ENCODE measurements around the gene ACADSB. TPM values are rescaled to one million over a fixed set of nuclear protein-coding genes. Genes with fewer than 3 reads are reported as not detected.

Gene ACADSB
- total RNA-seq (2022; extraction: Qiagen RNA extraction; ENCODE audit: low read depth) = 4.2 to 8.8 TPM (median 6.3 TPM) in 5 replicates

DNA sequence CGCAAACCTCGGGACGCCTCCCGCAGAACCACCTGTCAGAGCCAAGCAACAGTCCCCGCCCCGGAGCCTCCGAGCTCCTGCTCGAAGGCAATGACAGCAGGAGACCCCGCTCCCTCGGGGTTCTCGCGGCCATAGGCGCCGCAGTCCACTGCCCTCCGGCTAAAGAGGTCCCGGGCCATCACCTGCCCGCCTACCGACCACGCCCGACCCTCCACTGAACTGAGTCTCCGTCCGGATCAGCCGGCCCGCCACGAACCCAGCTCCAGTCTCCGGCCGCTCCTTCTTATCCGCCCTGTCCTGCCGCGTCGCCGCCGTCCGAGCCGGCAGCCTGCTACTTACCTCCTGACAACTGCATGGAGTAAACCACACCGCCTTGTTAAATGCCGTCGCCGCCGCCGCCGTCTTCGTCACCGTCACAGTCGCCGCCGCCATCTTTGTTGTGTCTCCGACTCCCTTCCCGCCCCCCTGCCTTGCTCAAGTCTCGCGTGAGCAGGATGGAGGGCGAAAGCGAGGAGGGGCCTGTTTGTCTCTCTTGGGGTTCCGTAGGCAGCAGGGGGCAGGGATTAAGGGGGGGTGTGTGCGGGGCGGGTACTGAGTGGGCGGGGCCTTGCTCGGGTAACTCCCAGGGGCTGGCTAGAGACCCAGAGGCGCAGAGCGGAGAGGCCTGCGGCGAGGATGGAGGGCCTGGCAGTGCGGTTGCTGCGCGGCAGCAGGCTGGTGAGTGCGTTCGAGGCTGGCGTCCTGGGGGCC, at the start of gene ACADSB, which contains the start of gene IKZF5:
ACADSB (plus strand) TSS at position 652 of the 750 bp plus-strand sequence; CDS start at position 676, 24 bp downstream.
IKZF5 (minus strand) TSS at position 441 of the 750 bp plus-strand sequence. CDS start 10,170 bp downstream, outside the sequence.

DNA sequence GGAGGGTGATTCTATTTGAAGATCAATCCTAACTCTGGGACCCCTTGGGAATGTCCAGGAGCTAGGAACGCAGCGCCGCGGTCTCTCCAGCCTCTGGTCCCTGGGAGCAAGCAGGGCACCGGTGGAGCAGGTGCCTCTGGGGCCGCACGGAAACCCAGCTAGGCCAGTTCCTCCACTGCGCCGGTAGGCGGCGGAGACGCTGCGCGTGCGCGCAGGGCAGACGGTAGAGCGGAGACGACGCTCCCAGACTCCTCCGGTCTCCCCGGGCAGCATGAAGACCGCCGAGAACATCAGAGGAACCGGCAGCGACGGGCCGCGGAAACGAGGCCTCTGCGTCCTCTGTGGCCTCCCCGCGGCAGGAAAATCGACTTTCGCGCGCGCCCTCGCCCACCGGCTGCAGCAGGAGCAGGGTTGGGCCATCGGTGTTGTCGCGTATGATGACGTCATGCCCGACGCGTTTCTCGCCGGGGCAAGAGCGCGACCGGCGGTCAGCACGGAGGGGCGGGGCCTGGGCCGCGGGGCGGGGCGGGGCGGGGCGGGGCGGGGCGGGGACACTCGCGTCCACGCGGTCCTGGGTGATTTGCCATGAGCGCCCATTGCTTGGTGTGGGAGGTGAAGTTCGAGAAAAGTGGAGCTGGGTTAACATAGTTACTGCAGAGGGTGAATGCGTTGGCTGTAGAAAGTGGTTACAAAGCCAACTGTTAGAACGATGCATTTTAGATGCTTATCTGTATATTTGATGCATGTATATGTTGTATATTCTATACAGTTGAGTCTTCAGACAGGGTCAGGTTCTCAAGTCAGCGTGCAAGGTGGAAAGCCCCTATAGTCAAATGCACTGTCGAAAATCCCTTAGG, 28.4 kb upstream of the ACADSB start, which contains the start of gene PSTK:
PSTK (plus strand) TSS at position 193 of the 857 bp plus-strand sequence; CDS start at position 272, 79 bp downstream.

Other genes starting within 250 kb of the ACADSB start
- gene CUZD1, start 163.1 kb upstream of the ACADSB start, total RNA-seq (2022; extraction: Qiagen RNA extraction; ENCODE audit: low read depth) = 0.96 to 1.6 TPM (median 1.4 TPM) in 5 replicates
- gene FAM24B, start 129.4 kb upstream of the ACADSB start, total RNA-seq (2022; extraction: Qiagen RNA extraction; ENCODE audit: low read depth) = 11.9 to 16.5 TPM (median 14.0 TPM) in 5 replicates
- gene FAM24A, start 98.4 kb upstream of the ACADSB start, total RNA-seq (2022; extraction: Qiagen RNA extraction; ENCODE audit: low read depth) = not detected in 5 replicates
- 6.6 to 9.6 TPM (median 8.6 TPM) in 5 replicates for gene C10orf88, start 54.8 kb upstream of the ACADSB start, total RNA-seq (2022; extraction: Qiagen RNA extraction; ENCODE audit: low read depth)
- gene PSTK, start 28.6 kb upstream of the ACADSB start, total RNA-seq (2022; extraction: Qiagen RNA extraction; ENCODE audit: low read depth) = 3.7 to 5.4 TPM (median 5.1 TPM) in 5 replicates
- 4.8 to 6.6 TPM (median 6.0 TPM) in 5 replicates for gene IKZF5, start 211 bp upstream of the ACADSB start, total RNA-seq (2022; extraction: Qiagen RNA extraction; ENCODE audit: low read depth)
- 0.14 TPM in 1 of 5 replicates, not detected in the others for gene HMX3, start 127.0 kb downstream of the ACADSB start, total RNA-seq (2022; extraction: Qiagen RNA extraction; ENCODE audit: low read depth)
- 0.20 to 0.25 TPM (median 0.22 TPM) in 3 of 5 replicates, not detected in the others for gene HMX2, start 139.1 kb downstream of the ACADSB start, total RNA-seq (2022; extraction: Qiagen RNA extraction; ENCODE audit: low read depth)
- gene BUB3, start 145.4 kb downstream of the ACADSB start, total RNA-seq (2022; extraction: Qiagen RNA extraction; ENCODE audit: low read depth) = 161 to 187 TPM (median 171 TPM) in 5 replicates